Renal cortex interstitium (tissue), 15 donors: ENCODE data around the gene ORMDL1. TPM values are rescaled to one million over a fixed set of nuclear protein-coding genes. Genes with fewer than 3 reads are reported as not detected.

Experiments
- DNase-seq, 11 donors: peaks; one replicate each; pipeline ENCODE4 v3.0.0-alpha.2; 2013; ENCODE audit warnings: low read depth in 9 of 11, low spot score in 4 of 11; ENCODE audit errors: extremely low read depth in 1 of 11
- long read RNA-seq, 16 experiments: transcript quantifications; one replicate each; lab custom pipeline, GENCODE V29; 2026
- polyA plus RNA-seq, 3 donors: library from polyadenylated mRNA; unstranded; fragments of 120-200 nt; gene quantifications; one replicate each; pipeline ENCODE4 v1.2.1, GENCODE V29; 2013; ENCODE audit not compliant: insufficient read length in 3 of 3

ORMDL1 gene, protein sequence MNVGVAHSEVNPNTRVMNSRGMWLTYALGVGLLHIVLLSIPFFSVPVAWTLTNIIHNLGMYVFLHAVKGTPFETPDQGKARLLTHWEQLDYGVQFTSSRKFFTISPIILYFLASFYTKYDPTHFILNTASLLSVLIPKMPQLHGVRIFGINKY
- 100 to 1,000 TPM in 2 of 3 donors, 10 to 100 TPM in 1; 82.8 to 113 (median 108) TPM for polyA plus RNA-seq
- long read RNA-seq, donor 1, transcript ORMDL1-203 (4 exons, 2,009 nt) = minor isoform, 14 of 38 reads
- long read RNA-seq, donor 1, transcript ORMDL1-201 (3 exons, 2,692 nt) = major isoform, 21 of 38 reads
- long read RNA-seq, donor 1, partial matches to known transcripts = 0 of 38 reads
- long read RNA-seq, donor 1, other reads (novel, unspliced or antisense) = 0 of 38 reads
- long read RNA-seq, donor 2, transcript ORMDL1-201 (3 exons, 2,692 nt) = major isoform, 15 of 49 reads
- long read RNA-seq, donor 2, transcript ORMDL1-203 (4 exons, 2,009 nt) = minor isoform, 11 of 49 reads
- long read RNA-seq, donor 2, partial matches to known transcripts = 20 of 49 reads
- long read RNA-seq, donor 2, other reads (novel, unspliced or antisense) = 0 of 49 reads
- long read RNA-seq, donor 3, transcript ORMDL1-201 (3 exons, 2,692 nt) = major isoform, 34 of 82 reads
- long read RNA-seq, donor 3, transcript ORMDL1-203 (4 exons, 2,009 nt) = minor isoform, 27 of 82 reads
- long read RNA-seq, donor 3, transcript ORMDL1-204 (3 exons, 1,223 nt) = minor isoform, 5 of 82 reads
- long read RNA-seq, donor 3, partial matches to known transcripts = 12 of 82 reads
- long read RNA-seq, donor 3, other reads (novel, unspliced or antisense) = 0 of 82 reads
- long read RNA-seq, donor 4, transcript ORMDL1-201 (3 exons, 2,692 nt) = major isoform, 19 of 70 reads
- long read RNA-seq, donor 4, transcript ORMDL1-203 (4 exons, 2,009 nt) = minor isoform, 14 of 70 reads
- long read RNA-seq, donor 4, partial matches to known transcripts = 33 of 70 reads
- long read RNA-seq, donor 4, other reads (novel, unspliced or antisense) = 0 of 70 reads
- long read RNA-seq, donor 5 = 0 reads
- long read RNA-seq, donor 6, transcript ORMDL1-201 (3 exons, 2,692 nt) = major isoform, 33 of 84 reads
- long read RNA-seq, donor 6, transcript ORMDL1-202 (5 exons, 1,137 nt) = minor isoform, 6 of 84 reads
- long read RNA-seq, donor 6, transcript ORMDL1-203 (4 exons, 2,009 nt) = minor isoform, 21 of 84 reads
- long read RNA-seq, donor 6, partial matches to known transcripts = 24 of 84 reads
- long read RNA-seq, donor 6, other reads (novel, unspliced or antisense) = 0 of 84 reads
- long read RNA-seq, donor 7, transcript ORMDL1-201 (3 exons, 2,692 nt) = major isoform, 27 of 73 reads
- long read RNA-seq, donor 7, transcript ORMDL1-203 (4 exons, 2,009 nt) = minor isoform, 24 of 73 reads
- long read RNA-seq, donor 7, transcript ORMDL1-202 (5 exons, 1,137 nt) = minor isoform, 6 of 73 reads
- long read RNA-seq, donor 7, partial matches to known transcripts = 13 of 73 reads
- long read RNA-seq, donor 7, other reads (novel, unspliced or antisense) = 0 of 73 reads
- long read RNA-seq, donor 8, transcript ORMDL1-203 (4 exons, 2,009 nt) = minor isoform, 36 of 102 reads
- long read RNA-seq, donor 8, transcript ORMDL1-201 (3 exons, 2,692 nt) = major isoform, 46 of 102 reads
- long read RNA-seq, donor 8, partial matches to known transcripts = 13 of 102 reads
- long read RNA-seq, donor 8, other reads (novel, unspliced or antisense) = 0 of 102 reads
- long read RNA-seq, donor 9, transcript ORMDL1-201 (3 exons, 2,692 nt) = major isoform, 22 of 38 reads
- long read RNA-seq, donor 9, transcript ORMDL1-203 (4 exons, 2,009 nt) = minor isoform, 10 of 38 reads
- long read RNA-seq, donor 9, partial matches to known transcripts = 0 of 38 reads
- long read RNA-seq, donor 9, other reads (novel, unspliced or antisense) = 0 of 38 reads
- long read RNA-seq, donor 10, transcript ORMDL1-203 (4 exons, 2,009 nt) = minor isoform, 15 of 87 reads
- long read RNA-seq, donor 10, transcript ORMDL1-201 (3 exons, 2,692 nt) = major isoform, 31 of 87 reads
- long read RNA-seq, donor 10, transcript ORMDL1-202 (5 exons, 1,137 nt) = minor isoform, 5 of 87 reads
- long read RNA-seq, donor 10, partial matches to known transcripts = 33 of 87 reads
- long read RNA-seq, donor 10, other reads (novel, unspliced or antisense) = 0 of 87 reads
- long read RNA-seq, donor 11, transcript ORMDL1-201 (3 exons, 2,692 nt) = major isoform, 15 of 35 reads
- long read RNA-seq, donor 11, transcript ORMDL1-202 (5 exons, 1,137 nt) = minor isoform, 6 of 35 reads
- long read RNA-seq, donor 11, transcript ORMDL1-203 (4 exons, 2,009 nt) = minor isoform, 12 of 35 reads
- long read RNA-seq, donor 11, partial matches to known transcripts = 0 of 35 reads
- long read RNA-seq, donor 11, other reads (novel, unspliced or antisense) = 0 of 35 reads
- long read RNA-seq, donor 12, transcript ORMDL1-201 (3 exons, 2,692 nt) = major isoform, 8 of 27 reads
- long read RNA-seq, donor 12, transcript ORMDL1-203 (4 exons, 2,009 nt) = major isoform, 8 of 27 reads
- long read RNA-seq, donor 12, partial matches to known transcripts = 8 of 27 reads
- long read RNA-seq, donor 12, other reads (novel, unspliced or antisense) = 0 of 27 reads
- long read RNA-seq, donor 13, transcript ORMDL1-204 (3 exons, 1,223 nt) = minor isoform, 5 of 82 reads
- long read RNA-seq, donor 13, transcript ORMDL1-203 (4 exons, 2,009 nt) = major isoform, 38 of 82 reads
- long read RNA-seq, donor 13, transcript ORMDL1-201 (3 exons, 2,692 nt) = minor isoform, 29 of 82 reads
- long read RNA-seq, donor 13, partial matches to known transcripts = 7 of 82 reads
- long read RNA-seq, donor 13, other reads (novel, unspliced or antisense) = 0 of 82 reads
- long read RNA-seq, donor 14, transcript ORMDL1-203 (4 exons, 2,009 nt) = major isoform, 21 of 44 reads
- long read RNA-seq, donor 14, transcript ORMDL1-201 (3 exons, 2,692 nt) = minor isoform, 14 of 44 reads
- long read RNA-seq, donor 14, partial matches to known transcripts = 5 of 44 reads
- long read RNA-seq, donor 14, other reads (novel, unspliced or antisense) = 0 of 44 reads
- long read RNA-seq, donor 15, transcript ORMDL1-203 (4 exons, 2,009 nt) = minor isoform, 8 of 20 reads
- long read RNA-seq, donor 15, transcript ORMDL1-201 (3 exons, 2,692 nt) = major isoform, 12 of 20 reads
- long read RNA-seq, donor 15, partial matches to known transcripts = 0 of 20 reads
- long read RNA-seq, donor 15, other reads (novel, unspliced or antisense) = 0 of 20 reads
- long read RNA-seq, donor 16, transcript ORMDL1-201 (3 exons, 2,692 nt) = major isoform, 57 of 219 reads
- long read RNA-seq, donor 16, transcript ORMDL1-203 (4 exons, 2,009 nt) = minor isoform, 50 of 219 reads
- long read RNA-seq, donor 16, transcript ORMDL1-202 (5 exons, 1,137 nt) = minor isoform, 9 of 219 reads
- long read RNA-seq, donor 16, partial matches to known transcripts = 97 of 219 reads
- long read RNA-seq, donor 16, other reads (novel, unspliced or antisense) = 0 of 219 reads

DNA sequence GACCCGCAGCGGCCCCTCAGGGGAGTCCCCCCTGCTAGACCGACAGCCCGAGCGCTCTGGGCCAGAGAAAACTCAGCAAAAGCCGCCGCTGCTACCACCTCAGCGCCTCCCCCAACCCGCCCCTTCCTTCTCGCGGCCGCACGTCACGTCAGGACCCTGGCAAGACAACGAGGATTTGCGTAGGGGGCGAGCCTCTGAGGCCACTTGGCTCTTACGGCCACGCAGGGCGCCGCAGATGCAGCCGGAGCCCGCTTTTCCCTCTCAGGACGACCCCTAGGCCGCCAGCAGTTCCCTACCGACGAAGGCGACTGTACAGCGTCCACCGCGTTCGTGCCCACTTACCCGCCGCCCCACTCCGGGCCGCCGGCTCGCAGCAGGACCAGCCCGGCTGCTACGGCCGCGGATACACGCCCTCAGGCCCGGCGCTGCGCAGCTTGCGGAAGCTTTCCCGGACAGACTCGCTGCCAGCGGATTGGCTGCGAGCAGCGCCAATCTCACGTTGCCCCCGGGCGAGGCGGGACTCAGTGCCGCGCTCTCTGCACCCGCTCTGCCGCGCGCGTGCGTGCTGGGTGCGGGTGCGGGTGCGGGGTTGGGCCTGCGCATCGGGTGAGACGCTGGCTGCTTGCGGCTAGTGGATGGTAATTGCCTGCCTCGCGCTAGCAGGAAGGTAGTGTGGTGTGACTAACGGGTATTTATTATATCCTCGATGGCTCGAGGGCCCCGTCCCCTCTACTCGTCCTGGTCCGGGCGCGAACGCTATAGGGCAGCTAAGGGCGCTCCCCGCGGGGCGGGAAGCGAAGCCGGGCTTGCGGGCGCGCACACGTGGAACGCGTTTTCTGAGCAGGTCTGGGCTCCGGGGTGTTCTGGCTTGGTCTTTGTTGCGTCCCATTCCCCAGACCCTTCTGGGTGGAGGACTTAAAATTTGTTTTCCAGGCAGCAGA, at the start of gene ORMDL1, which contains the start of gene PMS1:
Gene ORMDL1 (minus strand): TSS at position 413 of the 941 bp plus-strand sequence. CDS start 1,744 bp downstream, outside the sequence.
Gene PMS1 (plus strand): TSS at position 524 of the 941 bp plus-strand sequence. CDS start 7,360 bp downstream, outside the sequence.
- DNase-seq = peak; percentile 86 to 96 (median 92)

DNA sequence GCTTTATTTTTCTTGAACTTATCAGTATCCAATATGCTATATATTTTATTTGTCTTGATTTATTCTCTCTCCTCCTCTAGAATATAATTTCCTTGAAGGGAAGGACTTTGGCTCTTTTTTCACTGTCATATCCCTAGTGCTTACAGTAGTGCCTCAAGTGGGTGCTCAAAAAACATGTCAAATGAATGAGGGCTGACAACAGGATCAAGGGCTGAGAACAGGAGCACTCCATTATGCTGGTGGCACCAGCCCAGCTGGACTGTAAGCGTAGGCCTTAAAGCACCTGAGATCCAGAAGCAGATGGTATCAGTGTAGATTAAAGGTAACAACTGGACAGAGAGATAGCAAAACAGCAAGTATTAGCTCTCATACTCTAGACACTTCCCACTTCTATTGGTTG, 46.4 kb upstream of the ORMDL1 start:
- no peak for DNase-seq

DNA sequence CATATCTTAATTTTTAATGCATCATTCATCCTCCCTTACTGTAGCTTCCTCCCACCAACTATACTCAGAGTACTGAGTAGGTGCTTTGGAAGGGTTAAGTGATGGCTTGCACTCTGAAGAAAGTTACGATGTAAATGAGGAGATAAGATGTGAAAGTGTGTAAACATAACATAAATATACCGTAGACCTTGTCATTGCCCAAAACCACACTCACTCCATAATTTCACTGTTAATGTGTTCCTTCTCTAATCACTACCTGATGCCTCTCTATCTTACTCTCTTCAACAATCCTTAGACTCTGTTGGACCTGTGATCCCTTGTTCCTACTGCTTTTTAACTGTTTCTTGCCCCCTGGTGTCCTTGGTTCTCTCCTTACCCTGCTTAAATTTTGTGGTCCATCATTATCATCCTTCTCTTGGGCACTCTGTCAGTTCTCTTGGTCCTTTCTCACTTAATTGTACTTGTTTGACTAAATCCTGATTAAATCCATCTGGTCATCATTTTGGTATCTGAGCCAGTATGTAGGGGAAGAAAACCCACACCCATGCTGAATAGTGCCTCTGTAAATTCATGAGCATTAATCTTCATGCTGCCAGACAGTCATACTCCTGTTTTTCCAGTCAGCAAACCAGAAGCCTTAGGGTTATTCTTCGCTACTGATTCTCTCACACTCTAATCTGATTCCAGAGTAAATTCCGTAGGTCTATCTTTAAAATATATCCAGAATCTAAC, 45.1 kb upstream of the ORMDL1 start:
- peak in 1 of 11 donors; percentile 9 for DNase-seq

DNA sequence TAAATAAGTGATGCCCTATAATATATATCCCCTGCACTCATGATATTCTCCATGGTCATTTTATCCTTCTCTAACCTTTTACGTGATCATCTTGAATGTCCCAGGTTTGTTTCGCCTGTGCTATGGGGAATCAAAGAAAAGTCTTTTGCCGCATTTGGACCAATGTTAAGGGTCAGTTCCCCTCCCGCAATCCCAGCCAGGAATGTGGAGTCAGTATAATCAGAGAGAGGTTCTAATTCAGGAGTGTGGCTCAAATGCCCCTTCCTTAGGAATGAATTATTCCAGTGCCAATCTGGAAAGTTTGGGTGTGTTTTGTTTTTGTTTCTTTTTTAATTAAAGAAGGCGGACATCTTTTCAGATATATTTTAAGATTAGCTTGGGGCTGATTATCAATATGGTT, 41.9 kb upstream of the ORMDL1 start:
- DNase-seq = no peak

DNA sequence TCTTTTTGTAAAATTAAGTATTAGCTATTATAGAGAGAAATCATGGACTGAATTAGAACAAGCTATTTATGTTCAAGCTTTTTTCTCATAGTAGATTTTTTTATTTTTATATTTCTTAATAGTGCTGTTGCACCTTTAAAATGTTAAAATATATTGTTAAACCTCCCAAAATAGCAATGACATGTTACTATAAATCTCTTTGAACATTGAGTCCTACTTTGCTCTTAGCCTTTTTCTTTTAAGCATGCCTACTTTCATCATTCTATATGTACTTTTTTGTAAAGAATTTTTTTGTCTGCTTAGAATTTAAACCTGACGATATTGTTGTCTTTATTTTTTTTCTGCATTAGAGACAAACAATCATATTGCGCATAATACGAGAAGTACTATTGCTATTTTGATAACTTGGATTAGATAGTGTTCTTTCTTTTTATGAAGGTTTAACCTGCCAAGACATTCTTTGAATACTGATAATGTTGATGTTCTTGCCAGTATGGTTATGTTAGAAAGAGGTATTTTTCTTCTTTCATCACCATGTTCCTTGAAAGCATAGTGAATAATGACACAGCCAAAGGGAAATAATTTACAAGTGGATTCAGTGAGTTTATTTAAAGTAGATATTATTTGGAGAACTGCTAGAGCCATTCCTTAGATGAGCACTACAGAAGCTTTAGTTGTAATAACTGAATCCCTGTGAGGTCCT, 40.7 kb upstream of the ORMDL1 start:
- DNase-seq = no peak

DNA sequence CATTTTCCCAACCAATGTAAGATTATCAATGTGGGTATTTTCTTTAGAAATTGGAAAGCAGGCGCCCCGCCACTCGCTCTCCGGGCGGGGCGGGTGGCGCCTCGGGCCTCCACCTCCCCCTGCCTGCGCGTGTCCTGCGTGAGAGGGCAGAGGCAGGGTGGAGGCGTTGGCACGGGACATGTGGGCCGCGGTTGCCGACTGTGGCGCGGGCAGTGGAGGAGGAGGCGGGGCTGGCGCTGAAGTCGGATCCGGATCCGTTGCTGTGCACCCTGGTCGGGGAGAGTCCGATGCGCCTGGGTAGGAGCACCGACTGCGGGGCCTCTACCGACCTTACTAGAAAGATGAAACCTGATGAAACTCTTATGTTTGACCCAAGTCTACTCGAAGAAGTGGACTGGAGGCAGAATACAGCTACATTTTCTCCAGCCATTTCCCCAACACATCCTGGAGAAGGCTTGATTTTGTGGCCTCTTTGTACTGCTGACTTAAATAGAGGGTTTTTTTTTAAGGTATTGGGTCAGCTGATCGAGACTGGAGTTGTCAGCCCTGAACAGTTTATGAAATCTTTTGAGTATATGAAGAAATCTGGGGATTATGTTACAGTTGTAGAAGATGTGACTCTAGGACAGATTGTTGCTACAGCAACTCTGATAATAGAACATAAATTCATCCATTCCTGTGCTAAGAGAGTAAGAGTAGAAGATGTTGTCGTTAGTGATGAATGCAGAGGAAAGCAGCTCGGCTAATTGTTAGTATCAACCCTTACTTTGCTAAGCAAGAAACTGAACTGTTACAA, 38.0 kb upstream of the ORMDL1 start:
- no peak for DNase-seq

GRCh38 chr2:189819297-189819704, 35.2 kb upstream of the ORMDL1 start:
- DNase-seq = no peak

DNA sequence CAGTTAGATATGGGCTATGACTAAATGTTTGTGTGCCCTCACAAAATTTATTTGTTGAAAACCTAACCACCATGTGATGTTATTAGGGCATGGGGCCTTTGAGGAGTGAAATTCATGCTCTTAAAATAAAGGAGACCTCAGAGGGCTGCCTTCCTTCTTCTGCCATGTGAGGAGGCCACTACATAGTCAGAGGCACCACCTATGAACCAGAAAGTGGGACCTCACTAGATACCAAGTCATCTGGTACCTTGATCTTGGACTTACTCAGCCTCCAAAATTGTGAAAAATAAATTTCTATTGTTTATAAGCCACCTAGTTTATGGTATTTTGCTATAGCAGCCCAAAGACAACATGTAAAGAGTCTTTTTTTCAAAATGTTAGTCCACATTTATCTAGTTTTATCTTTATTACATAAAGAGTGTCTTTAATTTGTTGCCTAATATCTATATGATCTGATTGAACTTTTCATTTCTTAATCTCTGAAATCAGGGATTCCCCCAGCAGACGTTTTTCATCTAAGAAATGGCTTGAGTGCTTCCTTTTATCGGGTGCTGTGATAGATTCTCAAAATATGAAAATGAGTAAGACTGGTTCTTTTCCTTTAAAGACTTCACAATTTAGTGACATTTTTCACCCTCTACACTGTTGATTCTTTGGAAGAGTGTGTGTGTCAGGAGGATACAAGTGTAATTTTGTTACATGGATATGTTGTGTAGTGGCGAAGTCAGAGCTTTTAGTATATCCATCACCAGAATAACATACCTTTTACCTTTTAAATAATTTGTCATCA, 34.3 kb upstream of the ORMDL1 start:
- no peak for DNase-seq

- no peak for DNase-seq
These were observed 19.3 kb upstream of the ORMDL1 start for GRCh38 chr2:189803431-189803830.

GRCh38 chr2:189802396-189802912, 18.3 kb upstream of the ORMDL1 start:
- DNase-seq = no peak

- DNase-seq = no peak
These were observed 15.4 kb upstream of the ORMDL1 start for GRCh38 chr2:189799531-189799930.
